Measurements from ENCODE around the gene WSB1. TPM values are rescaled to one million over a fixed set of nuclear protein-coding genes. Genes with fewer than 3 reads are reported as not detected.

WSB1 gene
- total and polyA plus RNA-seq, 9 of the 15 experiments (the other 6 are each of a cell fraction or from before 2014, with no cell fraction given), result 22.8 to 229 (median 81.1) TPM

DNA sequence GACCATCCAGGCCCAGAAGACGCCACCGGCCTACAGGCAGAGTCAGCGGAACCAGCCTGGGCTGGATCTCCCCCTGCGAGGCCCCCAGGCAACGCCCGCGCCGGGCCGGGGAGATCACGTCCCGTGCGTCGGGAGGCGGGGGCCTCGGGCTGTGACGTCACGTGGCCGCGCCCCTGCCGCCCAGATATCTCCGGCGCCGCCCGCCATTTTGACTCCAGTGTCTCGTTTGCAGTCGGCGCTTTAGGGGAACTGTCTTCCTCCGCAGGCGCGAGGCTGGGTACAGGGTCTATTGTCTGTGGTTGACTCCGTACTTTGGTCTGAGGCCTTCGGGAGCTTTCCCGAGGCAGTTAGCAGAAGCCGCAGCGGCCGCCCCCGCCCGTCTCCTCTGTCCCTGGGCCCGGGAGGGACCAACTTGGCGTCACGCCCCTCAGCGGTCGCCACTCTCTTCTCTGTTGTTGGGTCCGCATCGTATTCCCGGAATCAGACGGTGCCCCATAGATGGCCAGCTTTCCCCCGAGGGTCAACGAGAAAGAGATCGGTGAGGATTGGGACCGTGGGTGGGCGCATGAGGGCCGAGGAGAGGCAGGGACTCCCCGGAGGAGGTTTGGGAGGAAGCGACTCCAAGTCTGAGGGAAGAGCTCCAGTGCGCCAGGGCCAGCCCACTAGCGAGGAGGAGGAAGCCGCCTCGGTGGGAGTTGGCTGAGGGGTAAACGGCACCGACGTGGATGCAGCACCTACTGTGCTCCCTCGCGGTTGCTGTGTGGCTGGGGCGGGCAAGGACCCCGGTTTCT lies at the start of gene WSB1 (continued):
- TF ChIP-seq, protein P1, sequence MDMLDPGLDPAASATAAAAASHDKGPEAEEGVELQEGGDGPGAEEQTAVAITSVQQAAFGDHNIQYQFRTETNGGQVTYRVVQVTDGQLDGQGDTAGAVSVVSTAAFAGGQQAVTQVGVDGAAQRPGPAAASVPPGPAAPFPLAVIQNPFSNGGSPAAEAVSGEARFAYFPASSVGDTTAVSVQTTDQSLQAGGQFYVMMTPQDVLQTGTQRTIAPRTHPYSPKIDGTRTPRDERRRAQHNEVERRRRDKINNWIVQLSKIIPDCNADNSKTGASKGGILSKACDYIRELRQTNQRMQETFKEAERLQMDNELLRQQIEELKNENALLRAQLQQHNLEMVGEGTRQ (CRISPR knock-in tag; IDR thresholded peaks at IDR 0.05), result peak; percentile 85
- TF ChIP-seq, protein P2, sequence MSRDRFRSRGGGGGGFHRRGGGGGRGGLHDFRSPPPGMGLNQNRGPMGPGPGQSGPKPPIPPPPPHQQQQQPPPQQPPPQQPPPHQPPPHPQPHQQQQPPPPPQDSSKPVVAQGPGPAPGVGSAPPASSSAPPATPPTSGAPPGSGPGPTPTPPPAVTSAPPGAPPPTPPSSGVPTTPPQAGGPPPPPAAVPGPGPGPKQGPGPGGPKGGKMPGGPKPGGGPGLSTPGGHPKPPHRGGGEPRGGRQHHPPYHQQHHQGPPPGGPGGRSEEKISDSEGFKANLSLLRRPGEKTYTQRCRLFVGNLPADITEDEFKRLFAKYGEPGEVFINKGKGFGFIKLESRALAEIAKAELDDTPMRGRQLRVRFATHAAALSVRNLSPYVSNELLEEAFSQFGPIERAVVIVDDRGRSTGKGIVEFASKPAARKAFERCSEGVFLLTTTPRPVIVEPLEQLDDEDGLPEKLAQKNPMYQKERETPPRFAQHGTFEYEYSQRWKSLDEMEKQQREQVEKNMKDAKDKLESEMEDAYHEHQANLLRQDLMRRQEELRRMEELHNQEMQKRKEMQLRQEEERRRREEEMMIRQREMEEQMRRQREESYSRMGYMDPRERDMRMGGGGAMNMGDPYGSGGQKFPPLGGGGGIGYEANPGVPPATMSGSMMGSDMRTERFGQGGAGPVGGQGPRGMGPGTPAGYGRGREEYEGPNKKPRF (IDR thresholded peaks at IDR 0.05; ENCODE audit: low read depth, low read length), result no peak
- TF ChIP-seq, protein P3, sequence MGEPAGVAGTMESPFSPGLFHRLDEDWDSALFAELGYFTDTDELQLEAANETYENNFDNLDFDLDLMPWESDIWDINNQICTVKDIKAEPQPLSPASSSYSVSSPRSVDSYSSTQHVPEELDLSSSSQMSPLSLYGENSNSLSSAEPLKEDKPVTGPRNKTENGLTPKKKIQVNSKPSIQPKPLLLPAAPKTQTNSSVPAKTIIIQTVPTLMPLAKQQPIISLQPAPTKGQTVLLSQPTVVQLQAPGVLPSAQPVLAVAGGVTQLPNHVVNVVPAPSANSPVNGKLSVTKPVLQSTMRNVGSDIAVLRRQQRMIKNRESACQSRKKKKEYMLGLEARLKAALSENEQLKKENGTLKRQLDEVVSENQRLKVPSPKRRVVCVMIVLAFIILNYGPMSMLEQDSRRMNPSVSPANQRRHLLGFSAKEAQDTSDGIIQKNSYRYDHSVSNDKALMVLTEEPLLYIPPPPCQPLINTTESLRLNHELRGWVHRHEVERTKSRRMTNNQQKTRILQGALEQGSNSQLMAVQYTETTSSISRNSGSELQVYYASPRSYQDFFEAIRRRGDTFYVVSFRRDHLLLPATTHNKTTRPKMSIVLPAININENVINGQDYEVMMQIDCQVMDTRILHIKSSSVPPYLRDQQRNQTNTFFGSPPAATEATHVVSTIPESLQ (CRISPR knock-in tag; IDR thresholded peaks at IDR 0.05), result no peak
- TF ChIP-seq FOXK1 (CRISPR knock-in tag; IDR thresholded peaks at IDR 0.05; ENCODE audit: borderline replicate concordance), result no peak
- no peak for TF ChIP-seq ZNF263 (CRISPR knock-in tag; IDR thresholded peaks at IDR 0.05; ENCODE audit: borderline replicate concordance)
- no peak for TF ChIP-seq CC2D1A (IDR thresholded peaks at IDR 0.05)
- TF ChIP-seq ZFP36 (IDR thresholded peaks at IDR 0.05; ENCODE audit: low read depth, low read length, partially characterized antibody), result peak; percentile 10
- TF ChIP-seq, protein P4, sequence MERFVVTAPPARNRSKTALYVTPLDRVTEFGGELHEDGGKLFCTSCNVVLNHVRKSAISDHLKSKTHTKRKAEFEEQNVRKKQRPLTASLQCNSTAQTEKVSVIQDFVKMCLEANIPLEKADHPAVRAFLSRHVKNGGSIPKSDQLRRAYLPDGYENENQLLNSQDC (CRISPR knock-in tag; IDR thresholded peaks at IDR 0.05), result peak; percentile 24; the same call in 1 of the 2 replicates
- TF ChIP-seq POLR3G (IDR thresholded peaks at IDR 0.05; ENCODE audit: extremely low read depth, insufficient read length, insufficient replicate concordance), result no peak
- TF ChIP-seq, protein P5, sequence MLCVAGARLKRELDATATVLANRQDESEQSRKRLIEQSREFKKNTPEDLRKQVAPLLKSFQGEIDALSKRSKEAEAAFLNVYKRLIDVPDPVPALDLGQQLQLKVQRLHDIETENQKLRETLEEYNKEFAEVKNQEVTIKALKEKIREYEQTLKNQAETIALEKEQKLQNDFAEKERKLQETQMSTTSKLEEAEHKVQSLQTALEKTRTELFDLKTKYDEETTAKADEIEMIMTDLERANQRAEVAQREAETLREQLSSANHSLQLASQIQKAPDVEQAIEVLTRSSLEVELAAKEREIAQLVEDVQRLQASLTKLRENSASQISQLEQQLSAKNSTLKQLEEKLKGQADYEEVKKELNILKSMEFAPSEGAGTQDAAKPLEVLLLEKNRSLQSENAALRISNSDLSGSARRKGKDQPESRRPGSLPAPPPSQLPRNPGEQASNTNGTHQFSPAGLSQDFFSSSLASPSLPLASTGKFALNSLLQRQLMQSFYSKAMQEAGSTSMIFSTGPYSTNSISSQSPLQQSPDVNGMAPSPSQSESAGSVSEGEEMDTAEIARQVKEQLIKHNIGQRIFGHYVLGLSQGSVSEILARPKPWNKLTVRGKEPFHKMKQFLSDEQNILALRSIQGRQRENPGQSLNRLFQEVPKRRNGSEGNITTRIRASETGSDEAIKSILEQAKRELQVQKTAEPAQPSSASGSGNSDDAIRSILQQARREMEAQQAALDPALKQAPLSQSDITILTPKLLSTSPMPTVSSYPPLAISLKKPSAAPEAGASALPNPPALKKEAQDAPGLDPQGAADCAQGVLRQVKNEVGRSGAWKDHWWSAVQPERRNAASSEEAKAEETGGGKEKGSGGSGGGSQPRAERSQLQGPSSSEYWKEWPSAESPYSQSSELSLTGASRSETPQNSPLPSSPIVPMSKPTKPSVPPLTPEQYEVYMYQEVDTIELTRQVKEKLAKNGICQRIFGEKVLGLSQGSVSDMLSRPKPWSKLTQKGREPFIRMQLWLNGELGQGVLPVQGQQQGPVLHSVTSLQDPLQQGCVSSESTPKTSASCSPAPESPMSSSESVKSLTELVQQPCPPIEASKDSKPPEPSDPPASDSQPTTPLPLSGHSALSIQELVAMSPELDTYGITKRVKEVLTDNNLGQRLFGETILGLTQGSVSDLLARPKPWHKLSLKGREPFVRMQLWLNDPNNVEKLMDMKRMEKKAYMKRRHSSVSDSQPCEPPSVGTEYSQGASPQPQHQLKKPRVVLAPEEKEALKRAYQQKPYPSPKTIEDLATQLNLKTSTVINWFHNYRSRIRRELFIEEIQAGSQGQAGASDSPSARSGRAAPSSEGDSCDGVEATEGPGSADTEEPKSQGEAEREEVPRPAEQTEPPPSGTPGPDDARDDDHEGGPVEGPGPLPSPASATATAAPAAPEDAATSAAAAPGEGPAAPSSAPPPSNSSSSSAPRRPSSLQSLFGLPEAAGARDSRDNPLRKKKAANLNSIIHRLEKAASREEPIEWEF (CRISPR knock-in tag; IDR thresholded peaks at IDR 0.05), result no peak
- TF ChIP-seq, protein P6, sequence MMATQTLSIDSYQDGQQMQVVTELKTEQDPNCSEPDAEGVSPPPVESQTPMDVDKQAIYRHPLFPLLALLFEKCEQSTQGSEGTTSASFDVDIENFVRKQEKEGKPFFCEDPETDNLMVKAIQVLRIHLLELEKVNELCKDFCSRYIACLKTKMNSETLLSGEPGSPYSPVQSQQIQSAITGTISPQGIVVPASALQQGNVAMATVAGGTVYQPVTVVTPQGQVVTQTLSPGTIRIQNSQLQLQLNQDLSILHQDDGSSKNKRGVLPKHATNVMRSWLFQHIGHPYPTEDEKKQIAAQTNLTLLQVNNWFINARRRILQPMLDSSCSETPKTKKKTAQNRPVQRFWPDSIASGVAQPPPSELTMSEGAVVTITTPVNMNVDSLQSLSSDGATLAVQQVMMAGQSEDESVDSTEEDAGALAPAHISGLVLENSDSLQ (IDR thresholded peaks at IDR 0.05), result no peak
- peak; percentile 81 for TF ChIP-seq KLF16 (IDR thresholded peaks at IDR 0.05)
- no peak for TF ChIP-seq CBX3 (IDR thresholded peaks at IDR 0.05; ENCODE audit: borderline replicate concordance in 1 of 2, low read length in 2 of 2)
